Nasal cavity respiratory epithelium epithelial cell of viscerocranial mucosa (primary cell): ENCODE measurements around the gene E2F3. TPM values are rescaled to one million over a fixed set of nuclear protein-coding genes. Genes with fewer than 3 reads are reported as not detected.

Experiments used
- total RNA-seq: library from RNA; depleted of rRNA; stranded (reverse); fragments of >200 nt; gene quantifications from 2 replicates; pipeline ENCODE4 v1.2.3, GENCODE V29; 2014

E2F3 gene
- total RNA-seq, result 4.4 and 10.2 TPM in 2 replicates

GRCh38 chr6:20401205-20402091 is at the start of gene E2F3:
TSS of gene E2F3 (plus strand) at chr6:20401879. CDS start at chr6:20402233, 354 bp downstream.

GRCh38 chr6:20534295-20535262 is 132.9 kb downstream of the E2F3 start, which contains the start of gene CDKAL1:
TSS of gene CDKAL1 (plus strand) at chr6:20534457. CDS start at chr6:20546351, 11,894 bp downstream.

Other genes with a start within 250 kb of the E2F3 start
- gene MBOAT1, start 189.4 kb upstream of the E2F3 start, total RNA-seq, result 10.0 and 35.2 TPM in 2 replicates
- gene CDKAL1, start 132.6 kb downstream of the E2F3 start, total RNA-seq, result 18.5 and 24.5 TPM in 2 replicates